ENCODE measurements around the gene PPFIA2.

Gene PPFIA2

GRCh38 chr12:81546811-81547210 is 212.3 kb downstream of the PPFIA2 start:
- no peak for TF ChIP-seq CTCF (IDR thresholded peaks at IDR 0.05; ENCODE audit: low read depth, low read length)
- no peak overlapping the region for H3K4me3 ChIP-seq (ENCODE audit: low read depth, low read length)

- no peak overlapping the region for H3K4me3 ChIP-seq (ENCODE audit: low read depth, low read length)
- no peak for TF ChIP-seq CTCF (IDR thresholded peaks at IDR 0.05; ENCODE audit: low read depth, low read length)
These were observed 215.5 kb downstream of the PPFIA2 start for GRCh38 chr12:81543621-81544139.

GRCh38 chr12:81542065-81543010 is 216.8 kb downstream of the PPFIA2 start:
- TF ChIP-seq CTCF (IDR thresholded peaks at IDR 0.05; ENCODE audit: low read depth, low read length) = no peak
- no peak overlapping the region for H3K4me3 ChIP-seq (ENCODE audit: low read depth, low read length)

- no peak for TF ChIP-seq CTCF (IDR thresholded peaks at IDR 0.05; ENCODE audit: low read depth, low read length)
- no peak overlapping the region for H3K4me3 ChIP-seq (ENCODE audit: low read depth, low read length)
These were observed 218.0 kb downstream of the PPFIA2 start for GRCh38 chr12:81541121-81541520.

- no peak for TF ChIP-seq CTCF (IDR thresholded peaks at IDR 0.05; ENCODE audit: low read depth, low read length)
- H3K4me3 ChIP-seq (ENCODE audit: low read depth, low read length) = no peak overlapping the region
These were observed 219.9 kb downstream of the PPFIA2 start for GRCh38 chr12:81539279-81539678.

- H3K4me3 ChIP-seq (ENCODE audit: low read depth, low read length) = no peak overlapping the region
- no peak for TF ChIP-seq CTCF (IDR thresholded peaks at IDR 0.05; ENCODE audit: low read depth, low read length)
These were observed 226.1 kb downstream of the PPFIA2 start for GRCh38 chr12:81533054-81533453.

- no peak for TF ChIP-seq CTCF (IDR thresholded peaks at IDR 0.05; ENCODE audit: low read depth, low read length)
- no peak overlapping the region for H3K4me3 ChIP-seq (ENCODE audit: low read depth, low read length)
These were observed 228.8 kb downstream of the PPFIA2 start for GRCh38 chr12:81530352-81530751.
